Osteoblast (primary cell): Measurements from ENCODE around the gene CUX1. TPM values are rescaled to one million over a fixed set of nuclear protein-coding genes. Genes with fewer than 3 reads are reported as not detected.
A peak's percentile ranks its signal among the peaks of the same experiment; 100 is the strongest.

Experiments
- DNase-seq: peaks from one replicate; pipeline ENCODE4 v3.0.0; 2011; ENCODE audit warnings: low spot score, mixed read lengths; ENCODE audit not compliant: insufficient read length; ENCODE audit errors: missing footprints
- H2AFZ ChIP-seq: 2 replicates; pipeline ENCODE4 v1.6.0; 2011; ENCODE audit warnings: mild to moderate bottlenecking, low read length
- H3K27ac ChIP-seq: 2 replicates; pipeline ENCODE4 v1.5.1; 2011; ENCODE audit warnings: mild to moderate bottlenecking, low read depth, low read length, moderate library complexity
- H3K27me3 ChIP-seq: 2 replicates; pipeline ENCODE4 v1.6.0; 2012; ENCODE audit warnings: mild to moderate bottlenecking, control low read depth, inconsistent platforms, low read length, moderate library complexity; ENCODE audit not compliant: insufficient read depth
- H3K36me3 ChIP-seq: 2 replicates; pipeline ENCODE4 v1.5.1; 2011; ENCODE audit warnings: mild to moderate bottlenecking, low read length, control low read depth, moderate library complexity; ENCODE audit not compliant: insufficient read depth
- H3K4me1 ChIP-seq: 2 replicates; pipeline ENCODE4 v1.5.1; 2011; ENCODE audit warnings: mild to moderate bottlenecking, low read length, control low read depth, moderate library complexity; ENCODE audit not compliant: insufficient read depth
- H3K4me2 ChIP-seq: 2 replicates; pipeline ENCODE4 v1.6.0; 2011; ENCODE audit warnings: mild to moderate bottlenecking, low read length; ENCODE audit not compliant: insufficient read depth
- H3K4me3 ChIP-seq: fragments of 200-600 bp; sonication (generic); 3 replicates; pipeline ENCODE4 v1.5.1; 2012; ENCODE audit warnings: mild to moderate bottlenecking, low read length, inconsistent platforms; ENCODE audit not compliant: insufficient read depth
- H3K79me2 ChIP-seq: 2 replicates; pipeline ENCODE4 v1.6.0; 2012; ENCODE audit warnings: mild to moderate bottlenecking, low read length, control low read depth, inconsistent platforms; ENCODE audit not compliant: insufficient read depth
- H3K9me3 ChIP-seq: 2 replicates; pipeline ENCODE4 v1.5.1; 2011; ENCODE audit warnings: low read depth, low read length, control low read depth
- H4K20me1 ChIP-seq: 2 replicates; pipeline ENCODE4 v1.6.0; 2012; ENCODE audit warnings: mild to moderate bottlenecking, low read length, control low read depth; ENCODE audit not compliant: insufficient read depth
- CTCF ChIP-seq: IDR thresholded peaks from 2 replicates; pipeline ENCODE4 v1.5.1; 2011; ENCODE audit warnings: mild to moderate bottlenecking, low read depth, low read length, moderate library complexity; ENCODE audit errors: extremely low read depth
- total RNA-seq: library from RNA; depleted of rRNA; stranded (reverse); fragments of >200 nt; gene quantifications from 2 replicates; pipeline ENCODE4 v1.2.3, GENCODE V29; 2012

CUX1 gene
- total RNA-seq, 1 donor: 41.6 TPM

DNA sequence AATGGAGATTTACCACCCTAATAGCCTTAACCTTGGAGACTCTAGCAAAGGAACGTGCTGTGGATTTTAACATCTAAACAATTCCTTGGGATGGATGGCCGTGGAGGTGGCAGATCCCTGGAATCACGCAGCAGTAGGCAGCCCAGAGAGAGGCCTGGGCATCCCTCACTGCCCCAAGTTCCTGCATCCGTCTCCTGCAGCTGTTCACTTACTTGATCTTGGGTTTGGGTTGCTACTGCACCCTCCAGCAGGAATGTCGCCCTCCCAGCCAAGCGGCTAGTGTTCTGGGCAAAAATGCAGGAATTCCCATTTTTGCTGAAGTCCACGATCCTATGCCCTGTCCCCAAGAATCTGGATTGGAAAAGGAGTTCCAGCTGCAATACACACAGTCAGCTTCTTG, 302.5 kb downstream of the CUX1 start:
- Histone ChIP-seq H3K27ac (no peak overlapping the region), H3K4me2 (no peak overlapping the region), H3K9me3 (no peaks in the 10 kb centered on the region), H4K20me1 (no peaks in the 10 kb centered on the region), H3K4me3 (no peak overlapping the region), H3K4me1 (peaks cover 29% of the 10 kb centered on the region), H2AFZ (no peak overlapping the region), H3K27me3 (no peaks in the 10 kb centered on the region), H3K79me2 (no peaks in the 10 kb centered on the region), H3K36me3 (peaks cover 9% of the 10 kb centered on the region)
- no peak for DNase-seq
- no peak for TF ChIP-seq CTCF

GRCh38 chr7:102120666-102121195, 303.3 kb downstream of the CUX1 start:
- no peaks in the 10 kb centered on the region for H3K27me3 ChIP-seq
- DNase-seq: peak; percentile 10
- peaks cover under 1% of the 10 kb centered on the region for H3K36me3 ChIP-seq

GRCh38 chr7:102122026-102122425, 304.6 kb downstream of the CUX1 start:
- Histone ChIP-seq H3K9me3 (no peaks in the 10 kb centered on the region), H3K79me2 (no peaks in the 10 kb centered on the region), H2AFZ (no peak overlapping the region), H3K36me3 (no peaks in the 10 kb centered on the region), H4K20me1 (no peaks in the 10 kb centered on the region), H3K4me1 (peaks cover 37% of the 10 kb centered on the region), H3K27ac (peak overlapping the region; percentile 87), H3K4me3 (no peak overlapping the region), H3K4me2 (peak overlapping the region; percentile 35), H3K27me3 (no peaks in the 10 kb centered on the region)
- no peak for TF ChIP-seq CTCF
- DNase-seq: peak; percentile 83

More at GRCh38 chr7:102120666-102121195, 303.3 kb downstream of the CUX1 start:
- H3K4me2 ChIP-seq: no peak overlapping the region
- H2AFZ ChIP-seq: no peak overlapping the region
- peaks cover 37% of the 10 kb centered on the region for H3K4me1 ChIP-seq
- no peak overlapping the region for H3K4me3 ChIP-seq
- H3K9me3 ChIP-seq: no peaks in the 10 kb centered on the region
- H3K79me2 ChIP-seq: no peaks in the 10 kb centered on the region
- TF ChIP-seq CTCF: no peak
- H4K20me1 ChIP-seq: no peaks in the 10 kb centered on the region
- H3K27ac ChIP-seq: no peak overlapping the region

DNA sequence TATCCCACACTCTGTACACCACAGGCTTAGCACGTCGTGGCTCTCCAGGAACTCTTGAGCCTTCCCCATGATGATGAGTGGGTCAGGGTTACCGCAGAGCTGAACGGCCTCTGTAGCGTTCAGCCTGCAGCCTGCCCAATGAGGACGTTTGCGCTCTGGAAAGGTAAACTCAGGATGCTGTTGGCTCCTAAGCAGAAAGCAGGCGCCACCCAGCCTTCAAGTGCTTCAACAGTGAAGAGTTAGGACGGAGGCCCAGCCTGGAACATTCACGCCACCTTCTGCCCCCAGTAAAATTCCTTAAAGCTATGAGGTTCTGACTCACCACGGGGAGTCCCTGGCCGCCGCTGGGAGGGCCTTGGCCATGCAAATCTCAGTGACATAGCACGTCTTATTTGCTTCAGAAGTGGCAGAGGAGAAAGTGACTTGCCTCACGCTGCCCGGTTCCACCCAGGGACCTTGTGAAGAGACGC, 307.7 kb downstream of the CUX1 start:
- no peaks in the 10 kb centered on the region for H3K9me3 ChIP-seq
- TF ChIP-seq CTCF: peak; percentile 45
- H2AFZ ChIP-seq: peak overlapping the region; percentile 21
- peaks cover 26% of the 10 kb centered on the region for H3K4me1 ChIP-seq
- H3K4me3 ChIP-seq: peak overlapping the region; percentile 44
- H3K27me3 ChIP-seq: no peaks in the 10 kb centered on the region
- H3K36me3 ChIP-seq: no peaks in the 10 kb centered on the region
- H3K4me2 ChIP-seq: peak overlapping the region; percentile 77
- H4K20me1 ChIP-seq: no peaks in the 10 kb centered on the region
- H3K79me2 ChIP-seq: no peaks in the 10 kb centered on the region
- peak; percentile 96 for DNase-seq
- peak overlapping the region; percentile 41 for H3K27ac ChIP-seq
